ENCODE data around the gene NUDT21. TPM values are rescaled to one million over a fixed set of nuclear protein-coding genes. Genes with fewer than 3 reads are reported as not detected.

Gene NUDT21
- total RNA-seq, 1 experiment from 2014 or later: 218 TPM

GRCh38 chr16:56470232-56470631, 19.1 kb upstream of the NUDT21 start:
- Histone ChIP-seq H3K9me2 (ENCODE audit: insufficient read depth) (no peaks in the 10 kb centered on the region), H3K9ac (ENCODE audit: low read length) (no peak overlapping the region), H3K4me2 (ENCODE audit: low read length) (no peak overlapping the region), H3K4me1 (ENCODE audit: control insufficient read depth in 1 of 2, insufficient read depth in 2 of 2, low read length in 2 of 2) (0 out of 4 replicates have a peak, but pooled peaks cover 0 to 4% of the 10 kb centered on the region in 2 experiments), H3K9me3 (ENCODE audit: control insufficient read depth in 1 of 2, insufficient read depth in 1 of 2, low read depth in 1 of 2, low read length in 2 of 2) (no peaks in the 10 kb centered on the region), H3K27ac (ENCODE audit: low read depth, low read length) (no peak overlapping the region), H3K79me2 (ENCODE audit: insufficient read depth, low read length) (no peaks in the 10 kb centered on the region), H4K20me1 (ENCODE audit: insufficient read depth) (no peaks in the 10 kb centered on the region), H2AFZ (ENCODE audit: low read depth, low read length, poor library complexity, severe bottlenecking) (no peak overlapping the region), H3K4me3 (replicated peaks in 1 of 2; ENCODE audit: low read depth in 1 of 2, low read length in 2 of 2) (no peak overlapping the region), H3K36me3 (ENCODE audit: control insufficient read depth in 1 of 2, insufficient read depth in 2 of 2, low read length in 2 of 2) (peaks cover 53 to 60% of the 10 kb centered on the region in 2 experiments), H3K27me3 (ENCODE audit: insufficient read depth, low read length) (no peaks in the 10 kb centered on the region)
- no TSS peak for BruUV-seq (replicated peaks)
- POLR2A ChIA-PET: interaction anchor here (1.4 kb wide), 1 partner anchor 10 kb away, joined by 4 read pairs; no protein-coding TSS in a partner anchor
- no peak for ATAC-seq
- RAD21 ChIA-PET (ENCODE audit: low non-redundant PET in 1 of 2, low total read pairs in 2 of 2, uncharacterized antibody in 2 of 2, unreplicated experiment in 2 of 2): no interaction called here
- intact Hi-C loops (cut with micrococcal nuclease): no loop called here
- TF ChIP-seq SIN3A (IDR thresholded peaks at IDR 0.05; ENCODE audit: low read depth): no peak
- no peak for DNase-seq (ENCODE audit: low read depth, low spot score)
- CTCF ChIA-PET: no interaction called here

- ATAC-seq (no peak), DNase-seq (ENCODE audit: low read depth, low spot score) (no peak)
- ChIA-PET POLR2A (interaction anchor here (1.4 kb wide), 1 partner anchor 10 kb away, joined by 4 read pairs; no protein-coding TSS in a partner anchor), RAD21 (ENCODE audit: low non-redundant PET in 1 of 2, low total read pairs in 2 of 2, uncharacterized antibody in 2 of 2, unreplicated experiment in 2 of 2) (no interaction called here), CTCF (no interaction called here)
- TF ChIP-seq EZH2 (IDR thresholded peaks at IDR 0.05) (no peak), SIN3A (IDR thresholded peaks at IDR 0.05; ENCODE audit: low read depth) (no peak), TCF7L2 (IDR thresholded peaks at IDR 0.05; ENCODE audit: borderline replicate concordance, extremely low read depth, insufficient read depth, insufficient read length) (no peak), ZFX (IDR thresholded peaks at IDR 0.05) (no peak), ZNF274 (IDR thresholded peaks at IDR 0.05; ENCODE audit: low read depth, low read length) (no peak), ZBTB33 (IDR thresholded peaks at IDR 0.05; ENCODE audit: extremely low read depth, insufficient replicate concordance, low read length) (no peak), SP1 (IDR thresholded peaks at IDR 0.05; ENCODE audit: low read depth) (no peak), ATF3 (IDR thresholded peaks at IDR 0.05) (no peak), FOSL1 (IDR thresholded peaks at IDR 0.05; ENCODE audit: low read depth) (no peak), YY1 (IDR thresholded peaks at IDR 0.05; ENCODE audit: extremely low read depth, insufficient replicate concordance, low read depth, low read length) (no peak), JUND (IDR thresholded peaks at IDR 0.05) (no peak), EGR1 (IDR thresholded peaks at IDR 0.05; ENCODE audit: low read depth) (no peak), MAX (IDR thresholded peaks at IDR 0.05) (no peak)
- no TSS peak for BruUV-seq (replicated peaks)
- no peak overlapping the region for H2AFZ ChIP-seq (ENCODE audit: low read depth, low read length, poor library complexity, severe bottlenecking)
- no peak overlapping the region for H3K9ac ChIP-seq (ENCODE audit: low read length)
- no peak overlapping the region for H3K27ac ChIP-seq (ENCODE audit: low read depth, low read length)
- no peak overlapping the region for H3K4me3 ChIP-seq (replicated peaks in 1 of 2; ENCODE audit: low read depth in 1 of 2, low read length in 2 of 2)
- H3K4me2 ChIP-seq (ENCODE audit: low read length): no peak overlapping the region
- H4K20me1 ChIP-seq (ENCODE audit: insufficient read depth): no peaks in the 10 kb centered on the region
- H3K27me3 ChIP-seq (ENCODE audit: insufficient read depth, low read length): no peaks in the 10 kb centered on the region
- no peaks in the 10 kb centered on the region for H3K79me2 ChIP-seq (ENCODE audit: insufficient read depth, low read length)
- no peaks in the 10 kb centered on the region for H3K9me2 ChIP-seq (ENCODE audit: insufficient read depth)
- peaks cover 51 to 57% of the 10 kb centered on the region in 2 experiments for H3K36me3 ChIP-seq (ENCODE audit: control insufficient read depth in 1 of 2, insufficient read depth in 2 of 2, low read length in 2 of 2)
- H3K4me1 ChIP-seq (ENCODE audit: control insufficient read depth in 1 of 2, insufficient read depth in 2 of 2, low read length in 2 of 2): 0 out of 4 replicates have a peak, but pooled peaks cover 0 to 4% of the 10 kb centered on the region in 2 experiments
- H3K9me3 ChIP-seq (ENCODE audit: control insufficient read depth in 1 of 2, insufficient read depth in 1 of 2, low read depth in 1 of 2, low read length in 2 of 2): no peaks in the 10 kb centered on the region
- intact Hi-C loops (cut with micrococcal nuclease): no loop called here
Measured at GRCh38 chr16:56469748-56470147, 18.6 kb upstream of the NUDT21 start.

Data from HCT116 (cell line).